Loucy (cell line): ENCODE measurements around the gene PAK1.
A peak's percentile ranks its signal among the peaks of the same experiment; 100 is the strongest.
"Not testable (repeated sequence)": the region's sequence is repeated elsewhere in the genome, so short reads cannot be mapped to it uniquely, and the experiment has no call there.

Experiments
- H2AFZ ChIP-seq: fragments of 200-600 bp; sonication (generic); 2 replicates; pipeline ENCODE4 v1.6.0; 2016; ENCODE audit warnings: antibody characterized with exemption, mild to moderate bottlenecking, low read length, moderate library complexity
- H3F3A ChIP-seq: fragments of 200-600 bp; 2 replicates; pipeline ENCODE4 v1.6.0; 2016; ENCODE audit warnings: antibody characterized with exemption, low read depth, mild to moderate bottlenecking
- H3K27me3 ChIP-seq: fragments of 200-600 bp; sonication (generic); 2 replicates; pipeline ENCODE4 v1.6.1; 2014; ENCODE audit warnings: low read length, mild to moderate bottlenecking; ENCODE audit not compliant: insufficient read depth, poor library complexity, severe bottlenecking
- H3K36me3 ChIP-seq: fragments of 200-600 bp; sonication (generic); 2 replicates; pipeline ENCODE4 v1.6.1; 2016; ENCODE audit warnings: low read length; ENCODE audit not compliant: insufficient read depth
- H3K4me1 ChIP-seq: fragments of 200-600 bp; sonication (generic); 2 replicates; pipeline ENCODE4 v1.5.1; 2014; ENCODE audit warnings: low read length, mild to moderate bottlenecking; ENCODE audit not compliant: insufficient read depth, poor library complexity, severe bottlenecking
- H3K4me2 ChIP-seq: fragments of 200-600 bp; sonication (generic); 2 replicates; pipeline ENCODE4 v1.6.0; 2014; ENCODE audit warnings: antibody characterized with exemption, low read length, low read depth, mild to moderate bottlenecking; ENCODE audit not compliant: poor library complexity, severe bottlenecking
- H3K4me3 ChIP-seq: fragments of 200-600 bp; sonication (generic); 2 replicates; pipeline ENCODE4 v1.5.1; 2014; ENCODE audit warnings: low read length, mild to moderate bottlenecking, mixed read lengths; ENCODE audit not compliant: poor library complexity, severe bottlenecking
- H3K79me2 ChIP-seq: fragments of 200-600 bp; sonication (generic); 2 replicates; pipeline ENCODE4 v1.6.1; 2014; ENCODE audit warnings: low read length; ENCODE audit not compliant: insufficient read depth
- H3K9ac ChIP-seq: fragments of 200-600 bp; sonication (generic); 2 replicates; pipeline ENCODE4 v1.6.0; 2014; ENCODE audit warnings: mild to moderate bottlenecking, low read depth, low read length, moderate library complexity; ENCODE audit not compliant: poor library complexity, severe bottlenecking
- H3K9me2 ChIP-seq: fragments of 200-600 bp; sonication (generic); replicated peaks from 2 replicates; pipeline ENCODE4 v1.6.1; 2016; ENCODE audit warnings: low read depth, low read length, mixed read lengths
- H3K9me3 ChIP-seq: fragments of 200-600 bp; sonication (generic); 2 replicates; pipeline ENCODE4 v1.6.1; 2014; ENCODE audit warnings: mild to moderate bottlenecking, antibody characterized with exemption, low read length, low read depth; ENCODE audit not compliant: insufficient read depth
- H4K20me1 ChIP-seq: fragments of 200-600 bp; sonication (generic); 2 replicates; pipeline ENCODE4 v1.6.0; 2014; ENCODE audit warnings: antibody characterized with exemption, low read length, mild to moderate bottlenecking; ENCODE audit not compliant: insufficient read depth, poor library complexity, severe bottlenecking
- EZH2phosphoT487 ChIP-seq: fragments of 200-600 bp; IDR thresholded peaks from 2 replicates; pipeline ENCODE4 v1.6.1; 2018; ENCODE audit warnings: antibody characterized with exemption, mild to moderate bottlenecking, moderate library complexity, borderline replicate concordance
- TF ChIP-seq, protein P1 (sequence below): fragments of 200-600 bp; sonication (generic); conservative IDR thresholded peaks from 2 replicates; pipeline ENCODE4 v1.5.1; 2014; ENCODE audit warnings: mild to moderate bottlenecking, antibody characterized with exemption, low read length

Gene PAK1

DNA sequence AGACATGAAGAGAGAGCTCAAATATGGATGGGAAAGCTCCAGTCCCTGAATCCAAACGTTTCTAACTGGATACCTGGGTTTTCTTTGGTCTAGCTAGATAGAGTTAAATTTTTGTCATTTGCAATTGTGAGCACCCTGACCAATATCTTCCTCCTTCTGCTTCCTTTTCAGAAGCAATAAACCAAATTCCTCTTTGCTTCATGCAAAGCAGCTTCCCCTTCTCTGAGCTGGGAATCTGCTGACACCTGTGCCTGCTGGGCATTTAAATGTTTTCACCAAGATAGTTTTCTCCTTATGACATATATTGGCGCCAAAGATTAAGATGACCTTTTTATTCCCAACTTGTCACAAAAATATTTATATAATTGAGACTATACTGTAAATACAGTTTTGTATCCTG, 27.9 kb upstream of the PAK1 start:
- Histone ChIP-seq H3K4me1 (peaks cover 17% of the 10 kb centered on the region), H2AFZ (0 out of 2 replicates have a peak overlapping the region, but pooled peaks have one; percentile 40), H4K20me1 (no peaks in the 10 kb centered on the region), H3K9ac (no peak overlapping the region), H3F3A (no peaks in the 10 kb centered on the region), H3K4me2 (peak overlapping the region; percentile 24), H3K9me2 (no peaks in the 10 kb centered on the region), H3K9me3 (no peaks in the 10 kb centered on the region), H3K4me3 (no peak overlapping the region), H3K79me2 (no peaks in the 10 kb centered on the region), H3K27me3 (no peaks in the 10 kb centered on the region), H3K36me3 (no peaks in the 10 kb centered on the region)
- TF ChIP-seq, protein P1, sequence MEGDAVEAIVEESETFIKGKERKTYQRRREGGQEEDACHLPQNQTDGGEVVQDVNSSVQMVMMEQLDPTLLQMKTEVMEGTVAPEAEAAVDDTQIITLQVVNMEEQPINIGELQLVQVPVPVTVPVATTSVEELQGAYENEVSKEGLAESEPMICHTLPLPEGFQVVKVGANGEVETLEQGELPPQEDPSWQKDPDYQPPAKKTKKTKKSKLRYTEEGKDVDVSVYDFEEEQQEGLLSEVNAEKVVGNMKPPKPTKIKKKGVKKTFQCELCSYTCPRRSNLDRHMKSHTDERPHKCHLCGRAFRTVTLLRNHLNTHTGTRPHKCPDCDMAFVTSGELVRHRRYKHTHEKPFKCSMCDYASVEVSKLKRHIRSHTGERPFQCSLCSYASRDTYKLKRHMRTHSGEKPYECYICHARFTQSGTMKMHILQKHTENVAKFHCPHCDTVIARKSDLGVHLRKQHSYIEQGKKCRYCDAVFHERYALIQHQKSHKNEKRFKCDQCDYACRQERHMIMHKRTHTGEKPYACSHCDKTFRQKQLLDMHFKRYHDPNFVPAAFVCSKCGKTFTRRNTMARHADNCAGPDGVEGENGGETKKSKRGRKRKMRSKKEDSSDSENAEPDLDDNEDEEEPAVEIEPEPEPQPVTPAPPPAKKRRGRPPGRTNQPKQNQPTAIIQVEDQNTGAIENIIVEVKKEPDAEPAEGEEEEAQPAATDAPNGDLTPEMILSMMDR = no peak
- TF ChIP-seq EZH2phosphoT487 = no peak

DNA sequence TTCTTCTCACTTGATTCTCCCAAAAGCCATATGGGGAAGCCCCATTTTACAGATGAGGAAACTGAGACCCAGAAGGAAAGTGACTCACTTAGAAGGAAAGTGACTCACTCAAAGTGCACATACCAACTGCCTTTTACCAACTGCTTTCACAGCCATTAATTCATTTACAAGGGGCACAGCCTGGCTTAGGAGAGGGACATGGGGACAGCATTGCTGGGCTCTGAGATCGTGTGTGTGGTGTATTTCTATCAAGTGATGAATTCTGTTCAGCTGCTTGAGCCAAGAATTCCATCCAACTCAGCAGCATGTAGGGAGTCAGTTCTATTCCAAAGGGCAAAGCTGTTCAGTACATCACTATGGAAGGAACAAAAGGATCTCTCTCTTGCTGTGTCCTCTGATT, 23.5 kb upstream of the PAK1 start:
- Histone ChIP-seq H3K4me2 (no peak overlapping the region), H3K9ac (no peak overlapping the region), H4K20me1 (no peaks in the 10 kb centered on the region), H3F3A (no peaks in the 10 kb centered on the region), H3K4me3 (no peak overlapping the region), H2AFZ (no peak overlapping the region), H3K9me3 (no peaks in the 10 kb centered on the region), H3K9me2 (no peaks in the 10 kb centered on the region), H3K4me1 (peaks cover 12% of the 10 kb centered on the region), H3K36me3 (no peaks in the 10 kb centered on the region), H3K27me3 (no peaks in the 10 kb centered on the region), H3K79me2 (no peaks in the 10 kb centered on the region)
- no peak for TF ChIP-seq EZH2phosphoT487
- TF ChIP-seq, protein P1 = no peak

DNA sequence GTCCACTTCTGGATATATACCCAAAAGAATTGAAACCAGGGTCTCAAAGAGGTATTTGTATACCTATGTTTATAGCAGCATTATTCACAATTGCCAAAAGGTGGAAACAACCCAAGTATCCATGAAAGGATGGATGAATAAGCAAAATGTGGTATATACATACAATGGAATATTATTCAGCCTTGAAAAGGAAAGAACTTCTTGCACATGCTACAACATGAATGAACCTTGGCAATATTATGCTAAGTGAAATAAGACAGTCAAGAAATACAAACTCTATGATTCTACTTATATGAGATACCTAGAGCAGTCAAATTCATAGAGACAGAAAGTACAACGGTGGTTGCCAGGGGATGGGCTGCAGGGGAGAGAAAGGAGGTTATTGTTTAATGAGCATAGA, 21.6 kb upstream of the PAK1 start:
- Histone ChIP-seq H4K20me1 (no peaks in the 10 kb centered on the region), H2AFZ (no peak overlapping the region), H3K4me2 (no peak overlapping the region), H3K36me3 (no peaks in the 10 kb centered on the region), H3K9me3 (no peaks in the 10 kb centered on the region), H3K9ac (no peak overlapping the region), H3K4me1 (no peaks in the 10 kb centered on the region), H3K9me2 (no peaks in the 10 kb centered on the region), H3F3A (no peaks in the 10 kb centered on the region), H3K79me2 (no peaks in the 10 kb centered on the region), H3K27me3 (no peaks in the 10 kb centered on the region), H3K4me3 (no peak overlapping the region)
- TF ChIP-seq, protein P1 = no peak
- TF ChIP-seq EZH2phosphoT487 = no peak

DNA sequence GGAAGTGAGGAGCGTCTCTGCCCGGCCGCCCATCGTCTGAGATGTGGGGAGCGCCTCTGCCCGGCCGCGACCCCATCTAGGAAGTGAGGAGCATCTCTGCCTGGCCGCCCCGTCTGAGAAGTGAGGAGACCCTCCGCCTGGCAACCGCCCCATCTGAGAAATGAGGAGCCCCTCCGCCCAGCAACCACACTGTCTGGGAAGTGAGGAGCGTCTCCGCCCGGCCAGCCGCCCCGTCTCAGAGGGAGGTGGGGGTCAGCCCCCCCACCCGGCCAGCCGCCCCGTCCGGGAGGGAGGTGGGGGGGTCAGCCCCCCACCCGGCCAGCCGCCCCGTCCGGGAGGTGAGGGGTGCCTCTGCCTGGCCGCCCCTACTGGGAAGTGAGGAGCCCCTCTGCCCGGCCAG, 16.1 kb upstream of the PAK1 start:
- H3K79me2 ChIP-seq, H3K9me3 ChIP-seq, H3K4me3 ChIP-seq, H3K4me2 ChIP-seq, H3K27me3 ChIP-seq, H4K20me1 ChIP-seq, H3K9ac ChIP-seq, H3K36me3 ChIP-seq, H2AFZ ChIP-seq, H3K4me1 ChIP-seq, H3F3A ChIP-seq, H3K9me2 ChIP-seq: not testable (repeated sequence)
